Measurements from ENCODE around the gene MYLK.

The MYLK gene

DNA sequence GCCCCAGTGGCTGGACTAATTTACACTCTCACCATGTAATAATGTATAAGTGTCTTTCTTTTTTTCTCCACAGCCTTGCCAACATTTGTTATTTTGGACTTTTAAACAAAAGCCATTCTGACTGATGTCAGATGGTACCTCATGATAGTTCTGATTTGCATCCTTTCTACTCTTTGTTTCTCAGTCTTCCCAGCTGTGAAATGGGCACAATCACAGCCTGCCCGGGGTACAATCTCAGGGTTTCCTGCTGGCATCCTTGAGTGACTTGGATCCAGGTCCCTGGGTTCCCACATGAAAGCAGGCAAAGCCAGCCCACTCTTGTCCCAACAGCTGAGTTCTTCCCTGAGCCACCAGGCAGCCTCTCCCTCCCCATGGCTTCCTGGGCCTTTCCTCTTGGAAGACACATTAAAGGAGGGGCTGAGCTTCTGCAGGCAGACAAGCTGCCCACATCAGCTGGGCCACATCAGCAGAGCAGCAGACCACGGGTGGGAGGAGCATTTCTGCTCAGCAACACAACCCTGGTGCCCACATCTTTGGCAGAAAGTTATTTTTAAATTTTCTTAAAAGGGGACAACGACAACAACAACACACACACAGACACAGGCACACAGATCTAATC, 82.0 kb downstream of the MYLK start:
- H3K4me3 ChIP-seq (replicated peaks; ENCODE audit: insufficient read depth, low read length): no peak overlapping the region
- DNase-seq (ENCODE audit: low read depth in 1 of 2, low spot score in 1 of 2): no peak
- TF ChIP-seq, protein P1, sequence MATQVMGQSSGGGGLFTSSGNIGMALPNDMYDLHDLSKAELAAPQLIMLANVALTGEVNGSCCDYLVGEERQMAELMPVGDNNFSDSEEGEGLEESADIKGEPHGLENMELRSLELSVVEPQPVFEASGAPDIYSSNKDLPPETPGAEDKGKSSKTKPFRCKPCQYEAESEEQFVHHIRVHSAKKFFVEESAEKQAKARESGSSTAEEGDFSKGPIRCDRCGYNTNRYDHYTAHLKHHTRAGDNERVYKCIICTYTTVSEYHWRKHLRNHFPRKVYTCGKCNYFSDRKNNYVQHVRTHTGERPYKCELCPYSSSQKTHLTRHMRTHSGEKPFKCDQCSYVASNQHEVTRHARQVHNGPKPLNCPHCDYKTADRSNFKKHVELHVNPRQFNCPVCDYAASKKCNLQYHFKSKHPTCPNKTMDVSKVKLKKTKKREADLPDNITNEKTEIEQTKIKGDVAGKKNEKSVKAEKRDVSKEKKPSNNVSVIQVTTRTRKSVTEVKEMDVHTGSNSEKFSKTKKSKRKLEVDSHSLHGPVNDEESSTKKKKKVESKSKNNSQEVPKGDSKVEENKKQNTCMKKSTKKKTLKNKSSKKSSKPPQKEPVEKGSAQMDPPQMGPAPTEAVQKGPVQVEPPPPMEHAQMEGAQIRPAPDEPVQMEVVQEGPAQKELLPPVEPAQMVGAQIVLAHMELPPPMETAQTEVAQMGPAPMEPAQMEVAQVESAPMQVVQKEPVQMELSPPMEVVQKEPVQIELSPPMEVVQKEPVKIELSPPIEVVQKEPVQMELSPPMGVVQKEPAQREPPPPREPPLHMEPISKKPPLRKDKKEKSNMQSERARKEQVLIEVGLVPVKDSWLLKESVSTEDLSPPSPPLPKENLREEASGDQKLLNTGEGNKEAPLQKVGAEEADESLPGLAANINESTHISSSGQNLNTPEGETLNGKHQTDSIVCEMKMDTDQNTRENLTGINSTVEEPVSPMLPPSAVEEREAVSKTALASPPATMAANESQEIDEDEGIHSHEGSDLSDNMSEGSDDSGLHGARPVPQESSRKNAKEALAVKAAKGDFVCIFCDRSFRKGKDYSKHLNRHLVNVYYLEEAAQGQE (IDR thresholded peaks at IDR 0.05; ENCODE audit: insufficient replicate concordance, low read depth): no peak
- TF ChIP-seq, protein P2, sequence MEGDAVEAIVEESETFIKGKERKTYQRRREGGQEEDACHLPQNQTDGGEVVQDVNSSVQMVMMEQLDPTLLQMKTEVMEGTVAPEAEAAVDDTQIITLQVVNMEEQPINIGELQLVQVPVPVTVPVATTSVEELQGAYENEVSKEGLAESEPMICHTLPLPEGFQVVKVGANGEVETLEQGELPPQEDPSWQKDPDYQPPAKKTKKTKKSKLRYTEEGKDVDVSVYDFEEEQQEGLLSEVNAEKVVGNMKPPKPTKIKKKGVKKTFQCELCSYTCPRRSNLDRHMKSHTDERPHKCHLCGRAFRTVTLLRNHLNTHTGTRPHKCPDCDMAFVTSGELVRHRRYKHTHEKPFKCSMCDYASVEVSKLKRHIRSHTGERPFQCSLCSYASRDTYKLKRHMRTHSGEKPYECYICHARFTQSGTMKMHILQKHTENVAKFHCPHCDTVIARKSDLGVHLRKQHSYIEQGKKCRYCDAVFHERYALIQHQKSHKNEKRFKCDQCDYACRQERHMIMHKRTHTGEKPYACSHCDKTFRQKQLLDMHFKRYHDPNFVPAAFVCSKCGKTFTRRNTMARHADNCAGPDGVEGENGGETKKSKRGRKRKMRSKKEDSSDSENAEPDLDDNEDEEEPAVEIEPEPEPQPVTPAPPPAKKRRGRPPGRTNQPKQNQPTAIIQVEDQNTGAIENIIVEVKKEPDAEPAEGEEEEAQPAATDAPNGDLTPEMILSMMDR (IDR thresholded peaks at IDR 0.05; ENCODE audit: insufficient read depth, low read length): no peak
- TF ChIP-seq SPI1 (IDR thresholded peaks at IDR 0.05; ENCODE audit: borderline replicate concordance, low read depth) (no peak), POLR2AphosphoS5 (IDR thresholded peaks at IDR 0.05; ENCODE audit: low read depth) (no peak), GABPA (IDR thresholded peaks at IDR 0.05; ENCODE audit: low read depth) (no peak)
- no peaks in the 10 kb centered on the region for H3K27me3 ChIP-seq (ENCODE audit: insufficient read depth, poor library complexity, severe bottlenecking)
- H3K27ac ChIP-seq (replicated peaks): no peak overlapping the region

DNA sequence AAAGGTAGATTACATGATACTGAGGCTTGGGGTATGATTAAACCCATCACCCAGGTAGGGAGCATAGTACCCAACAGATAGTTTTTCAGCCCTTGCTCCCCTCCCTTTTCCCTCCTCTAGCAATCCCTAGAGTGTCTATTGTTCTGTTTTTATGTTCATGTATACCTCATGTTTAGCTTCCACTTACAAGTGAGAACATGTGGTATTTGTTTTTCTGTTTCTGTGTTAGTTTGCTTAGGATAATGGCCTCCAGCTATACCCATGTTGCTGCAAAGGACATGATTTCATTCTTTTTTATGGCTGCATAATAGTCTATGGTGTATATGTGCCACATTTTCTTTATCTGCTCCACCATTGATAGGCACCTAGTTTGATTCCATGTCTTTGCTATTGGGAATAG, 82.7 kb downstream of the MYLK start:
- no peak overlapping the region for H3K27ac ChIP-seq (replicated peaks)
- no peaks in the 10 kb centered on the region for H3K27me3 ChIP-seq (ENCODE audit: insufficient read depth, poor library complexity, severe bottlenecking)
- TF ChIP-seq, protein P2 (IDR thresholded peaks at IDR 0.05; ENCODE audit: insufficient read depth, low read length): no peak
- no peak for TF ChIP-seq GABPA (IDR thresholded peaks at IDR 0.05; ENCODE audit: low read depth)
- TF ChIP-seq, protein P1 (IDR thresholded peaks at IDR 0.05; ENCODE audit: insufficient replicate concordance, low read depth): no peak
- TF ChIP-seq SPI1 (IDR thresholded peaks at IDR 0.05; ENCODE audit: borderline replicate concordance, low read depth): no peak
- no peak for TF ChIP-seq POLR2AphosphoS5 (IDR thresholded peaks at IDR 0.05; ENCODE audit: low read depth)
- DNase-seq (ENCODE audit: low read depth in 1 of 2, low spot score in 1 of 2): no peak
- no peak overlapping the region for H3K4me3 ChIP-seq (replicated peaks; ENCODE audit: insufficient read depth, low read length)

DNA sequence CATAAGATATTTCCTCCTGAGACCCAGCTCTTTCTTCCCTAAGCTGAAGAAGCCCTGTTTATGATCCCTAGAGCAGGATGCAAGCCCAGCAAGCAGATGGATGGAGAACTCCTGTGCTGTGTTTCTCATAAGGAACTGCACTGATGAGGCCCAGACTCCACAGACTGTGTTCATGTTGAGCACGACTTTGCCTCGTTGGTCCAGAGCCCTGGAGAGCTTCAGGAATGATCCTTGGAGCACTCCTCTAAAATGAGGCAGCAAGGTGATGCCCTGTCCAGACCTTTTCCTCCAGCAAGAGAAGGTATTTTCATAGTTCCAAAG, 83.8 kb downstream of the MYLK start:
- Histone ChIP-seq H3K27me3 (ENCODE audit: insufficient read depth, poor library complexity, severe bottlenecking) (no peaks in the 10 kb centered on the region), H3K27ac (replicated peaks) (no peak overlapping the region), H3K4me3 (replicated peaks; ENCODE audit: insufficient read depth, low read length) (no peak overlapping the region)
- TF ChIP-seq POLR2AphosphoS5 (IDR thresholded peaks at IDR 0.05; ENCODE audit: low read depth) (no peak), SPI1 (IDR thresholded peaks at IDR 0.05; ENCODE audit: borderline replicate concordance, low read depth) (no peak), GABPA (IDR thresholded peaks at IDR 0.05; ENCODE audit: low read depth) (no peak)
- TF ChIP-seq, protein P2 (IDR thresholded peaks at IDR 0.05; ENCODE audit: insufficient read depth, low read length): no peak
- TF ChIP-seq, protein P1 (IDR thresholded peaks at IDR 0.05; ENCODE audit: insufficient replicate concordance, low read depth): no peak
- no peak for DNase-seq (ENCODE audit: low read depth in 1 of 2, low spot score in 1 of 2)

Measured in HL-60 (cell line).